GM18858 (cell line): ENCODE data around the gene DSTYK.

Source experiments
- ATAC-seq: cut with Tn5 transposase; IDR thresholded peaks from one replicate; pipeline ENCODE4 v1.9.1; 2021; ENCODE audit not compliant: unreplicated experiment

DSTYK gene

DNA sequence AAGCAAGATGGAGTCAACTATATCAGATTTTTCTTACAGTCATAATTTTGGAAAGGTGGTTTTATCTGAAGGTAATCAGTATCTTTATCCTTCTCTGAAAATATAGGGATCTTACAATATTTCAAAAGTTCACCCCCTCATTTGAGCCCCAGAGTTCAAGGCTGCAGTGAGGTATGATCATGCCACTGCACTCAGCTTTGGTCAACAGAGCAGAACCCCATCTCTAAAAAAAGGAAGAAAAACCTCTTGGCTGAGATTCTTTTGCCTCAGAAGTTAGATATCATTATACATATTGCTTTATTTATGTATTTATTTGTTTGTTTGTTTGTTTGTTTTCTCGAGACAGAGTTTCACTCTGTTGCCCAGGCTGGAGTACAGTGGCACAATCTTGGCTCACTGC, 78.2 kb downstream of the DSTYK start:
- ATAC-seq: no peak

DNA sequence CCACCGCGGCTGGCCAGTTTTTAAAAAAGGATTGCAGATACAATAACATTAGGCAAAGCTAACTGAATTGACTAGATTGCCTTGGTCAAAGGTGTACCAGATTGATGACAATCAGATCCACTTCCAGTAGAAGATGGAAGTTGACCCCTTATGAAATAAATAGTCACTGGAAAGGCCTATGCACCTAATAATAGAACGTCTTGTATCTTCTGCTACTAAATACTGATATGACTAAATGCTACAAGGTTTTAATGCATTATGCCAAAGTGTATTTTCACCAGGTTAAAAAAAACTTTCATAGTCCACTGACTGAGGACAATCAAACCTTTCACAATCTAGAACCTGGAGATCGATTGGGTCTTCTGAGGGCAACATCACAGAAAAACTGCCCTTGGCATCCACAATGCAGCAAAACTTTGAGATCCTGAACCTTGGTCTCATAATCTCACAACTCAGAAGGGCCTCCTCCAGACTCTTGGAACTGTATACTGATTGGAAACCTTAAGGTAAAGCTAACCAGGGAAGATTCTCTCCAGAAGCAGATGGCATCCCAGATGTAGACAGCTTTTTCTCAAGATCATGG, 82.0 kb downstream of the DSTYK start:
- ATAC-seq: no peak

DNA sequence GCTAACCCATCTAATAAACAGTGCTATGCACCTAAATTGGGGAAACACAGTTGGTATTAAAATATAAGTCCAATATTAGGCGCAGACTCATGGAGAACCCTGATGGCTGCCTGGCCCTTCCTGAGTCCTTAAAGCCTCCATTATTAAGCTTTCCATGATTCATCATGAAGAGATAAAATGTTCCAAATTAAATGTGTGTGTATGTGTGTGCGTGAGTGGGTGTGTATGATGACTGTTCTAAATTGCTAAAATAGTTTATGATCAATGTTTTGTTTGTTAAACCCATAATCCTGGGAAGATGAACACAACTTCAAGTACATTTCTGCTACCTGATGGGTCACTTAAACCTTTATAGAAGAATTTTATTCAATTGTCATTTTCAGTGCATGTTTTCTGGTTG, 83.5 kb downstream of the DSTYK start:
- no peak for ATAC-seq

GRCh38 chr1:205127646-205128045, 83.9 kb downstream of the DSTYK start:
- ATAC-seq: no peak

DNA sequence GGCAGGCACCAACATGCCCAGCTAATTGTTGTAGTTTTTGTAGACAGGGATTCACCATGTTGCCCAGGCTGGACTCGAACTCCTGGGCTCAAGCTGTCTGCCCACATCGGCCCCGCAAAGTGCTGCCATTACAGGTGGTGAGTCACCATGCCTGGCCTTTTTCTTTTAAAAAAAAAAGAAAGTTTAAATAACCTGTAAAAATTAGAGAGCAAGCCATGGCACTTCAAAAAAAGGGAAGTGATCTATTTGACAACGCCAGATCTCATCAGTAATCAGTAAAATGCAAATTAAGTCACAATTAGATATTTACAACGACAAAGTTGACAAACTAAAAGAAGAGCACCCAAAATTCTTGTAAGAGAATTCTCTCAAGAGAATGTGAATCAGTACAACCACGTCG, 86.8 kb downstream of the DSTYK start:
- ATAC-seq: no peak

DNA sequence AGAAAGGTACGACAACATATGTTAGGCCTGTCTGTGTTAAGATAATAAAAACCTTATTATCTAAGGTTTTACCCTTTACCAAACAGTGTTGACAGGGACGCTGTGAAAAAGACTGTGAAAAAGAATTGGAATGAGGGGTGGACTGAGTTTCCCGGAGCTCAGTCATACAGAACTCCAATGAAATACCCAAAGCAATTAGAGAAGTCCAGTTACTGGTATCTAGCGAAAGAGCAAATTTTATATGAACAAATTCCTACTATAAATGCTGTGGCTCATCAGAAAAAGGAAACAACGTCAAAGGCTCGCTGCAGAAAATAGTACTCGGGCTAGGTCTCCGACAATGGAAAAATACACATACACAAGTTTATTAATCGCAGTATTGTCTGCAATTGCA, 89.0 kb downstream of the DSTYK start:
- peak; percentile 12 for ATAC-seq

GRCh38 chr1:205121660-205122488, 89.6 kb downstream of the DSTYK start, which contains the start of gene RBBP5:
TSS of gene RBBP5 (minus strand) at chr1:205121978. CDS start at chr1:205121873, 105 bp downstream.
- peak; percentile 77 for ATAC-seq

DNA sequence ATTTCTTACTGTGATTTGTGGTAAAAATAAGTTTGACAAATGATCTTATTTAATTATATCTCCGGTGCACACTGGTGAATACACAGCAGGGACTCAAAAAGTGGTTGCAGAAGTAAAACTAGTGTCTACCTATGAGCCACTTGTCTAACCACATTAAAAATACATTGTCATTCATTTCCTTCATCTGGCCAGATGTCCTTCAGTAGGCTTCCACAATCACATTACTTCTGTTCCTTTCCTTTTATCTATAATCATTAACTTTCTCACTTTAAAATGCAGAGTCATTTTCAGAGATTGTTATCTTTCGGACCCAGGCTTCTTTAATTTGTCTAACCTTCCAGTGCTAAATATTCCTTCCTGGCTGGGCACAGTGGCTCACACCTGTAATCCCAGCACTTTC, 92.8 kb downstream of the DSTYK start:
- ATAC-seq: no peak

- no peak for ATAC-seq
These were observed 100.1 kb downstream of the DSTYK start for GRCh38 chr1:205111354-205111753.

GRCh38 chr1:205109711-205110110, 101.8 kb downstream of the DSTYK start:
- no peak for ATAC-seq

- ATAC-seq: no peak
These were observed 102.2 kb downstream of the DSTYK start for GRCh38 chr1:205109269-205109668.

DNA sequence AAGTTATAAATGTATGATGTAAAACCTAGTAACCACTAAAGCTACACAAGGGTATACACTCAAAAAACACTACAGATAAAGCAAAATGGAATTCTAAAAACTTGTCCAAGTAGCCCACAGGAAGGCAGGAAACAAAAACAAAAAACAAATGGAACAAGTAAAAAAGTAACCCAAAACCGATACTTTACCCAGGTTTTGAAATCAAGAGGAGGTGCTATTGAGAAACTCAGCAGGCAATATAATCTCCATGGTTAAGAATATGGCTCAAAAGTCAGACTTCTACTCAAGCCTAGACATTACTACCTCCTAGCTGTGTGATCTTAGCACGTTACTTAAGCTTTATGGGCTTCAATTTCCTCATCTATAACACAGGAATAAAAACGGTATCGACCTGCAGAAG, 103.0 kb downstream of the DSTYK start:
- no peak for ATAC-seq

DNA sequence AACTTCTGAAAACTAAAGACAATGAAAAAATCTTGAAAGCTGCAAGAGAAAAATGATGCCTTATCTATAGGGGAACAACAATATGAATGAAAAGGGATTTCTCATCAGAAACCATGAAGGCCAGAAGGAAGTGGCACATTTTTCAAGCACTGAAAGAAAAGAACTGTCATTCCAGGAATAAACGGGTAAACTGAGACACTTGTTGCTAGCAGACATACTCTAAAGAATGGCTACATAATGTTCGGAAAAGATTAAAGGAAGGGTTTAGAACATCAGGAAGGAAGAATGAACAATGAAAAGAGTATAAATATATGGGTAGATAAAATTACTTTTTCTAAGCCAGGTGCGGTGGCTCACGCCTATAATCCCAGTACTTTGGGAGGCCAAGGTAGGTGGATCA, 104.2 kb downstream of the DSTYK start:
- no peak for ATAC-seq

- ATAC-seq: no peak
These were observed 109.1 kb downstream of the DSTYK start for GRCh38 chr1:205102404-205102803.

DNA sequence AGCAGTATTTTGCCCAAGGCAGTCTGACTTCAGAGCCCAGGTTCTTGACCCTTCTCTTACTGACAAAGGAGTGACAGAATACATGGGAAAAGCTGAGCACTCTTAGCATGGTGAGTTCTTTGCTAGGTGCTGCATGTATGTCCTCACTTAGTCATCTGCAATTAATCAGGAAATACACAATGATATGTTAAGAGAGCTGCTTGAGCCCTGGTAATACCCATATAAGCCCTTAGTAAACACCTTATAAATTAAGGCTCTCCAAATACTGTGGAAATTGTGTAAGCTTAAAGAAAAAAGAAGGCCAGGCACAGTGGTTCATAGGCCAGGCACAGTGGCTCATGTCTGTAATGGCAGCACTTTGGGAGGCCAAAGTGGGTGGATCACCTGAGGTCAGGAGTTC, 113.3 kb downstream of the DSTYK start:
- no peak for ATAC-seq

GRCh38 chr1:205095422-205095821, 116.1 kb downstream of the DSTYK start:
- ATAC-seq: no peak
